DOHH2 (cell line): Measurements from ENCODE around the gene CETN1.

Experiments used
- EZH2phosphoT487 ChIP-seq: fragments of 200-600 bp; sonication (generic); IDR thresholded peaks from 2 replicates; pipeline ENCODE4 v1.6.1; 2017; ENCODE audit warnings: borderline replicate concordance, mild to moderate bottlenecking, antibody characterized with exemption, low read length, moderate library complexity, mixed read lengths
- TF ChIP-seq, protein P1 (sequence below): fragments of 200-600 bp; sonication (generic); IDR thresholded peaks from one replicate; pipeline ENCODE4 v1.5.1; 2014; ENCODE audit warnings: antibody characterized with exemption, mild to moderate bottlenecking, low read depth, low read length; ENCODE audit not compliant: poor library complexity, severe bottlenecking

DNA sequence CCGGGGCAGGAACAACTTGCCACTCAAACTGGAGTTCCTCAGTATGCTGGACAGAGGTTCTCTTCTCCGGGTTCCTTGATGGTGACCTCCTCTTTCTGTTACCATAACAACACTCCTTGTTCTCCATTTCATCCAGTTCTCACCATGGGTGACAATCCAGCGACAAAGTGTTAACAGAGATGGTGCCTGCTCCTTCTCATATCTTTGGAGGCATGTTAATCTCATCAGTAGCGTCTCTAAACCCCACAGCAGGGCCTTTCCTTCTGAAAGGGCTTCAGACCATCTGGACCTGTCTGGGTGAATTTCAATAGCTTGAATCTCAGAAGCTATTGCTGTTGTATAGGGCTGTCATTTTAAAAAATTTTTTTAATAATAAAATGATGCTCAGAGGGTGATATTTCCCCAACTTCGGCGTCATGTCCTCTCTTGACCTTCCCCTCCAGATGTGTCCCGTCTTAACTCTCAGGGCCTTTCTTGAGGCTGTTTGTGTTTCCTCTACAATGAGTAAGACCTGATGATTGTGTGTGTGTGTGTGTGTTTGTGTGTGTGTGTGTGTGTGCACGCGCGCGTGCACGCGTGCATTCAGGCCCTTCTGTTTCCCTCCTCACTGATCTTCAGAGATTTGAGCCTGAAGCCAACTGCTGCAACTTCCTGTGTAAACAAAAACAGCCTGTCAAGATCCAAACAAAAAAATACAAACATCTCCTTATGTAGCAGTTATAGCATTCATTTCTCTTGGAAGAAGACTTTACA, 24.3 kb upstream of the CETN1 start:
- TF ChIP-seq, protein P1, sequence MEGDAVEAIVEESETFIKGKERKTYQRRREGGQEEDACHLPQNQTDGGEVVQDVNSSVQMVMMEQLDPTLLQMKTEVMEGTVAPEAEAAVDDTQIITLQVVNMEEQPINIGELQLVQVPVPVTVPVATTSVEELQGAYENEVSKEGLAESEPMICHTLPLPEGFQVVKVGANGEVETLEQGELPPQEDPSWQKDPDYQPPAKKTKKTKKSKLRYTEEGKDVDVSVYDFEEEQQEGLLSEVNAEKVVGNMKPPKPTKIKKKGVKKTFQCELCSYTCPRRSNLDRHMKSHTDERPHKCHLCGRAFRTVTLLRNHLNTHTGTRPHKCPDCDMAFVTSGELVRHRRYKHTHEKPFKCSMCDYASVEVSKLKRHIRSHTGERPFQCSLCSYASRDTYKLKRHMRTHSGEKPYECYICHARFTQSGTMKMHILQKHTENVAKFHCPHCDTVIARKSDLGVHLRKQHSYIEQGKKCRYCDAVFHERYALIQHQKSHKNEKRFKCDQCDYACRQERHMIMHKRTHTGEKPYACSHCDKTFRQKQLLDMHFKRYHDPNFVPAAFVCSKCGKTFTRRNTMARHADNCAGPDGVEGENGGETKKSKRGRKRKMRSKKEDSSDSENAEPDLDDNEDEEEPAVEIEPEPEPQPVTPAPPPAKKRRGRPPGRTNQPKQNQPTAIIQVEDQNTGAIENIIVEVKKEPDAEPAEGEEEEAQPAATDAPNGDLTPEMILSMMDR: no peak
- no peak for TF ChIP-seq EZH2phosphoT487
